Measurements from ENCODE around the gene RPL39L.

The RPL39L gene

GRCh38 chr3:187077085-187077484, 62.2 kb downstream of the RPL39L start:
- no peak for DNase-seq
- no peak for TF ChIP-seq POLR2A (IDR thresholded peaks at IDR 0.05; ENCODE audit: low read length)
- TF ChIP-seq GATA1 (IDR thresholded peaks at IDR 0.05; ENCODE audit: low read depth, low read length) = no peak

GRCh38 chr3:187076297-187076696, 63.0 kb downstream of the RPL39L start:
- TF ChIP-seq POLR2A (IDR thresholded peaks at IDR 0.05; ENCODE audit: low read length) = no peak
- no peak for TF ChIP-seq GATA1 (IDR thresholded peaks at IDR 0.05; ENCODE audit: low read depth, low read length)
- DNase-seq = no peak

GRCh38 chr3:187074846-187075245, 64.5 kb downstream of the RPL39L start:
- TF ChIP-seq GATA1 (IDR thresholded peaks at IDR 0.05; ENCODE audit: low read depth, low read length) (no peak), POLR2A (IDR thresholded peaks at IDR 0.05; ENCODE audit: low read length) (no peak)

GRCh38 chr3:187073581-187074098, 65.7 kb downstream of the RPL39L start:
- no peak for DNase-seq
- TF ChIP-seq GATA1 (IDR thresholded peaks at IDR 0.05; ENCODE audit: low read depth, low read length) = no peak
- no peak for TF ChIP-seq POLR2A (IDR thresholded peaks at IDR 0.05; ENCODE audit: low read length)

More at GRCh38 chr3:187074846-187075245, 64.5 kb downstream of the RPL39L start:
- no peak for DNase-seq

GRCh38 chr3:187072511-187072910, 66.8 kb downstream of the RPL39L start:
- no peak for TF ChIP-seq POLR2A (IDR thresholded peaks at IDR 0.05; ENCODE audit: low read length)
- no peak for TF ChIP-seq GATA1 (IDR thresholded peaks at IDR 0.05; ENCODE audit: low read depth, low read length)
- DNase-seq = peak in 1 of 2 experiments; percentile 4

- no peak for DNase-seq
- TF ChIP-seq GATA1 (IDR thresholded peaks at IDR 0.05; ENCODE audit: low read depth, low read length) (no peak), POLR2A (IDR thresholded peaks at IDR 0.05; ENCODE audit: low read length) (no peak)
Observed at GRCh38 chr3:187072102-187072501, 67.2 kb downstream of the RPL39L start.
